Panc1 (cell line): ENCODE measurements around the gene GOLGA2. TPM values are rescaled to one million over a fixed set of nuclear protein-coding genes. Genes with fewer than 3 reads are reported as not detected.

Experiments
- ATAC-seq: fragments of 200-7000 bp; cut with Tn5 transposase; 2 replicates; pipeline ENCODE4 v1.9.1; 2020; ENCODE audit warnings: mild to moderate bottlenecking, moderate library complexity
- BruUV-seq: library from RNA; stranded (reverse); fragments of 400-500 nt; replicated peaks from 2 replicates; lab custom pipeline; 2021; lab: Mats Ljungman, UMichigan
- CTCF ChIA-PET: fragments of 300-600 bp; sonication (Branson Sonifier 250); formaldehyde crosslinking; loops from one replicate; lab custom pipeline; 2022; ENCODE audit warnings: antibody characterized with exemption; lab: Charles Lee
- POLR2A ChIA-PET: fragments of 300-600 bp; sonication (Branson Sonifier 250); formaldehyde crosslinking; loops from one replicate; lab custom pipeline; 2022; ENCODE audit warnings: antibody characterized with exemption; lab: Charles Lee
- DNase-seq: peaks from one replicate; pipeline ENCODE4 v3.0.0-alpha.2; 2010; ENCODE audit warnings: low read depth, low spot score
- H3K27ac ChIP-seq: 2 replicates; pipeline ENCODE4 v1.5.1; 2011; ENCODE audit warnings: mild to moderate bottlenecking, low read length, inconsistent platforms
- H3K27me3 ChIP-seq: fragments of 200-500 bp; sonication (Bioruptor generic); 2 replicates; pipeline ENCODE4 v1.6.0; 2014; ENCODE audit warnings: low read length, inconsistent platforms; ENCODE audit not compliant: control insufficient read depth, insufficient read depth
- H3K36me3 ChIP-seq: fragments of 200-500 bp; sonication (Bioruptor generic); 2 replicates; pipeline ENCODE4 v1.5.1; 2014; ENCODE audit warnings: inconsistent platforms, mild to moderate bottlenecking, low read length, moderate library complexity; ENCODE audit not compliant: control insufficient read depth, insufficient read depth
- H3K4me1 ChIP-seq: 2 replicates; pipeline ENCODE4 v1.5.1; 2011; ENCODE audit warnings: inconsistent platforms, mild to moderate bottlenecking, low read length, moderate library complexity; ENCODE audit not compliant: control insufficient read depth, insufficient read depth
- H3K4me3 ChIP-seq, 2 experiments: 2 replicates each; pipeline ENCODE4 v1.5.1; 2011 to 2012; ENCODE audit warnings: low read depth in 2 of 2, low read length in 2 of 2, mild to moderate bottlenecking in 2 of 2, inconsistent platforms in 1 of 2, moderate library complexity in 1 of 2
- H3K9me3 ChIP-seq: fragments of 200-500 bp; sonication (Bioruptor generic); 2 replicates; pipeline ENCODE4 v1.5.1; 2014; ENCODE audit warnings: low read depth, mild to moderate bottlenecking, inconsistent platforms, low read length, moderate library complexity; ENCODE audit not compliant: control insufficient read depth, insufficient read depth
- POLR2AphosphoS5 ChIP-seq: IDR thresholded peaks from 2 replicates; pipeline ENCODE4 v1.6.1; 2012; ENCODE audit warnings: mild to moderate bottlenecking, low read depth, low read length, moderate library complexity
- SIN3A ChIP-seq: IDR thresholded peaks from 2 replicates; pipeline ENCODE4 v1.6.1; 2012; ENCODE audit warnings: low read depth, mild to moderate bottlenecking, low read length, moderate library complexity, borderline replicate concordance; ENCODE audit not compliant: insufficient read depth
- TCF7L2 ChIP-seq: IDR thresholded peaks from 2 replicates; pipeline ENCODE4 v1.6.1; 2011; ENCODE audit warnings: mild to moderate bottlenecking, low read depth, low read length, inconsistent platforms
- in situ Hi-C: cut with HindIII; loops from 2 replicates; pipeline ENCODE4 v1.10.0; 2016; ENCODE audit warnings: low sequenced_read_pairs, low pct_unique_long_range_greater_than_20kb
- intact Hi-C: fragments of 100-400 bp; cut with micrococcal nuclease; formaldehyde crosslinking; loops from one replicate; pipeline ENCODE4 v1.10.0; 2022; ENCODE audit not compliant: unreplicated experiment
- total RNA-seq: library from RNA; stranded (reverse); gene quantifications from one replicate; pipeline ENCODE4 v1.2.1, GENCODE V29; 2021; ENCODE audit not compliant: unreplicated experiment
- TF ChIP-seq, protein P1 (sequence below): fragments of 450-650 bp; IDR thresholded peaks from 2 replicates; pipeline ENCODE4 v1.5.1; 2017; ENCODE audit warnings: mild to moderate bottlenecking
- TF ChIP-seq, protein P2 (sequence below), 2 experiments: IDR thresholded peaks; 2 replicates each; pipeline ENCODE4 v1.6.1; 2011 to 2012; ENCODE audit warnings: low read depth in 2 of 2, control low read depth in 1 of 2, low read length in 1 of 2, mild to moderate bottlenecking in 1 of 2, moderate library complexity in 1 of 2; ENCODE audit not compliant: insufficient read depth in 1 of 2

GOLGA2 gene
- total RNA-seq, 1 experiment from 2014 or later, result 69.6 TPM

DNA sequence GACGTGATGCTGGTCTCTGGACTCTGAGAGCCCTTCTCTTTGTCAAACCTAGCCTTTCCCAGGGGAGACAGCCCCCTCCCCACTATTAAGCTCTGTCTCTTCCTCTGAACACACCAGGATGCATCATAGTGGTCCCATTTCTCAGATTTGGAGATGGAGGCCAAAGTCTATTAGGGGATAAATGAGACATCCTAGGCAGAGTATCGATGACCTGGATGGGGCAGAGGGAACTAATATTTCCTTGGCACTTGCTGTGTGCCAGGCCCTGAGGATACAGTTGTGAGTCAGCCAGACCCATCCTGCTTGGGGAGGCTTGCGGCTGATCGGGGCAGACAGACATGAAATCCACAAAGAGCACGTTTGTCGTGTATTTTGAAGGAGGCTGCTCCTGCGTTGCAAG is 67.4 kb downstream of the GOLGA2 start:
- Histone ChIP-seq H3K4me3 (no peak overlapping the region), H3K36me3 (no peaks in the 10 kb centered on the region), H3K27ac (no peak overlapping the region), H3K4me1 (no peaks in the 10 kb centered on the region; the same call in 1 of the 2 replicates), H3K9me3 (no peaks in the 10 kb centered on the region), H3K27me3 (no peaks in the 10 kb centered on the region)
- BruUV-seq, result no TSS peak
- in situ Hi-C loops, result no loop called here
- ATAC-seq (no peak), DNase-seq (no peak)
- intact Hi-C loops, result no loop called here
- CTCF ChIA-PET, result no interaction called here
- TF ChIP-seq TCF7L2, result no peak
- TF ChIP-seq SIN3A, result no peak
- TF ChIP-seq, protein P1, sequence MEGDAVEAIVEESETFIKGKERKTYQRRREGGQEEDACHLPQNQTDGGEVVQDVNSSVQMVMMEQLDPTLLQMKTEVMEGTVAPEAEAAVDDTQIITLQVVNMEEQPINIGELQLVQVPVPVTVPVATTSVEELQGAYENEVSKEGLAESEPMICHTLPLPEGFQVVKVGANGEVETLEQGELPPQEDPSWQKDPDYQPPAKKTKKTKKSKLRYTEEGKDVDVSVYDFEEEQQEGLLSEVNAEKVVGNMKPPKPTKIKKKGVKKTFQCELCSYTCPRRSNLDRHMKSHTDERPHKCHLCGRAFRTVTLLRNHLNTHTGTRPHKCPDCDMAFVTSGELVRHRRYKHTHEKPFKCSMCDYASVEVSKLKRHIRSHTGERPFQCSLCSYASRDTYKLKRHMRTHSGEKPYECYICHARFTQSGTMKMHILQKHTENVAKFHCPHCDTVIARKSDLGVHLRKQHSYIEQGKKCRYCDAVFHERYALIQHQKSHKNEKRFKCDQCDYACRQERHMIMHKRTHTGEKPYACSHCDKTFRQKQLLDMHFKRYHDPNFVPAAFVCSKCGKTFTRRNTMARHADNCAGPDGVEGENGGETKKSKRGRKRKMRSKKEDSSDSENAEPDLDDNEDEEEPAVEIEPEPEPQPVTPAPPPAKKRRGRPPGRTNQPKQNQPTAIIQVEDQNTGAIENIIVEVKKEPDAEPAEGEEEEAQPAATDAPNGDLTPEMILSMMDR, result no peak
- no peak for TF ChIP-seq POLR2AphosphoS5
- POLR2A ChIA-PET, result no interaction called here

DNA sequence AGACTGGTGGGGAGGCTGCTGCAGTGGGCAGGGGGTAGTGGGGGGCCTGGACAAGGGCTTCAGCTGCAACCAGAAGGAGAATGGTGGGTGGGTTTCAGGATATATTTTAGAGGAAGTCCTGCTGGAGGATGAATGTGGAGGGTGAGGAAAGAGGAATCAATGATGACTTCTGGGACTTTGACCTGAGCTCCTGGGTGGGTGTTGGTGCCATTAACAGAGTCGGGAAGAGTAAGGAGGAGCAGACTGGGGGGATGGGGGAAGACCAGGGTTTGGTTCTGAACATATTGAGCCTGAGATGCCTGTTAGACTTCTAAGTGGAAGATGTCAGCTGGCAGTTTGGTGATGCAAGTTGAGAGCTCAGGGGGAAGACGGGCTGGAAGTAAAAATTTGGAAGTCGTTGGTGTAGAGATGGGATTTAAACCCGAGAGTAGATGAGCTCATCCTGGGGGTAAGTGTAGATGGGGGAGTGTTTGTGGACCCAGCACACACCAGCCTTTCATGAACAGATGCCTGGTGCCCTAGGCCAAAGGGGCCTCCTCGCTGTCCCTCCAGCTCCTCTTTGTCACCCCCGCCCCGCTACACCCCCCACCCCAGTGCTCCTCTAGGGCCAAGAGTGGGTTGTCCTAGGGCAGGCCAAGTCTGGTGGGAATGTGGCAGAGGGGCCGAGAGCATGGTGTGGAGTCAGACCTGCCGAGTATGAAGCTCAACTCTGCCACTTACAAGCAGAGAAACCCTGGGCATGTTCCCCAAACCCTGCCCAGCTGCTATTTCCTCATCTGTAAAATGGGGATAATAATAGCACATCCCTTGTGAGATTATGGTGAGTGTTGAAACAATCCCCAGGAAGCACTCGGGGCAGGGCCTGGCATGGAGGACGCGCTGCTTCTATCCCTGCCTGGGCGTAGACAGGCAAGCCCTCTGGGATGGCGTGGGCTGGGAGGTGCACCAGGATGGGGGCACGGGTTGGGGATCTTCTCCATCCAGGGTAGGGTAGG is 68.6 kb downstream of the GOLGA2 start:
- CTCF ChIA-PET, result interaction anchor here (0.5 kb wide), 1 partner anchor 17 kb away, joined by 8 read pairs; no protein-coding TSS in a partner anchor
- ATAC-seq, result no peak

More for the DNA sequence above, 68.6 kb downstream of the GOLGA2 start:
- intact Hi-C loops, result no loop called here
- Histone ChIP-seq H3K36me3 (no peaks in the 10 kb centered on the region), H3K9me3 (no peaks in the 10 kb centered on the region), H3K27me3 (no peaks in the 10 kb centered on the region), H3K4me1 (peaks cover 2% of the 10 kb centered on the region; the same call in 1 of the 2 replicates), H3K27ac (no peak overlapping the region), H3K4me3 (no peak overlapping the region)
- no peak for DNase-seq
- no TSS peak for BruUV-seq
- in situ Hi-C loops, result no loop called here
- no peak for TF ChIP-seq TCF7L2
- TF ChIP-seq SIN3A, result no peak
- TF ChIP-seq, protein P2, sequence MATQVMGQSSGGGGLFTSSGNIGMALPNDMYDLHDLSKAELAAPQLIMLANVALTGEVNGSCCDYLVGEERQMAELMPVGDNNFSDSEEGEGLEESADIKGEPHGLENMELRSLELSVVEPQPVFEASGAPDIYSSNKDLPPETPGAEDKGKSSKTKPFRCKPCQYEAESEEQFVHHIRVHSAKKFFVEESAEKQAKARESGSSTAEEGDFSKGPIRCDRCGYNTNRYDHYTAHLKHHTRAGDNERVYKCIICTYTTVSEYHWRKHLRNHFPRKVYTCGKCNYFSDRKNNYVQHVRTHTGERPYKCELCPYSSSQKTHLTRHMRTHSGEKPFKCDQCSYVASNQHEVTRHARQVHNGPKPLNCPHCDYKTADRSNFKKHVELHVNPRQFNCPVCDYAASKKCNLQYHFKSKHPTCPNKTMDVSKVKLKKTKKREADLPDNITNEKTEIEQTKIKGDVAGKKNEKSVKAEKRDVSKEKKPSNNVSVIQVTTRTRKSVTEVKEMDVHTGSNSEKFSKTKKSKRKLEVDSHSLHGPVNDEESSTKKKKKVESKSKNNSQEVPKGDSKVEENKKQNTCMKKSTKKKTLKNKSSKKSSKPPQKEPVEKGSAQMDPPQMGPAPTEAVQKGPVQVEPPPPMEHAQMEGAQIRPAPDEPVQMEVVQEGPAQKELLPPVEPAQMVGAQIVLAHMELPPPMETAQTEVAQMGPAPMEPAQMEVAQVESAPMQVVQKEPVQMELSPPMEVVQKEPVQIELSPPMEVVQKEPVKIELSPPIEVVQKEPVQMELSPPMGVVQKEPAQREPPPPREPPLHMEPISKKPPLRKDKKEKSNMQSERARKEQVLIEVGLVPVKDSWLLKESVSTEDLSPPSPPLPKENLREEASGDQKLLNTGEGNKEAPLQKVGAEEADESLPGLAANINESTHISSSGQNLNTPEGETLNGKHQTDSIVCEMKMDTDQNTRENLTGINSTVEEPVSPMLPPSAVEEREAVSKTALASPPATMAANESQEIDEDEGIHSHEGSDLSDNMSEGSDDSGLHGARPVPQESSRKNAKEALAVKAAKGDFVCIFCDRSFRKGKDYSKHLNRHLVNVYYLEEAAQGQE (IDR thresholded peaks at IDR 0.05; ENCODE audit: insufficient read depth in 1 of 2, low read depth in 2 of 2, low read length in 1 of 2), result no peak
- TF ChIP-seq, protein P1, result no peak
- TF ChIP-seq POLR2AphosphoS5, result no peak
- POLR2A ChIA-PET, result no interaction called here
